ENCODE results near the gene MYLK. TPM values are rescaled to one million over a fixed set of nuclear protein-coding genes. Genes with fewer than 3 reads are reported as not detected.

MYLK gene
- total and polyA plus RNA-seq, 2 experiments from 2014 or later, result 13.1 to 27.1 TPM

DNA sequence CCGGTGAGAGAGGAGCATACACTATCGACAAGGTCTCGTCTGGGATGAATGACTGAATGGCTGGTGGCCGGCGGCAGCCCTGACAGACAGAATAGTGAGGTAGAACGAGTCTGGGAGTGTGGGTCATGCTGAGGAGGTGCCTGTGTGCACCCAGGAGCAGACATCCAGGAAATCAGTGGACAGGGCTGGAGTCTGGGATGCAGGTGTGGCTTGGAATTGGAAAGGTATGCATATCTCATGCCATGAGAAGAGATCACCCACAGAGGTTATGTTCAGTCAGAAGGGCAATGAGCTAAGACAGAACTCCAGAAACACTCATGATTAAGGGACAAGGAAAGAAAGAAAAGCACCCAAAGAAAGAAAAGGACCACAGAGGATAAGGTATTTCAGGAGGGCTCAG is 320.1 kb downstream of the MYLK start:
- Histone ChIP-seq H3K27me3 (no peaks in the 10 kb centered on the region), H3K9me3 (ENCODE audit: low read depth) (no peaks in the 10 kb centered on the region), H4K20me1 (ENCODE audit: insufficient read depth, poor library complexity, severe bottlenecking) (no peaks in the 10 kb centered on the region), H3K4me3 (no peak overlapping the region), H3K36me3 (replicated peaks; ENCODE audit: insufficient read depth, low read depth) (no peaks in the 10 kb centered on the region), H2AFZ (no peak overlapping the region), H3K27ac (no peak overlapping the region), H3K79me2 (peaks cover 13% of the 10 kb centered on the region), H3K9me2 (replicated peaks; ENCODE audit: insufficient read depth) (no peaks in the 10 kb centered on the region), H3K4me2 (no peak overlapping the region), H3K4me1 (ENCODE audit: insufficient read depth) (no peaks in the 10 kb centered on the region)
- TF ChIP-seq, protein P1, sequence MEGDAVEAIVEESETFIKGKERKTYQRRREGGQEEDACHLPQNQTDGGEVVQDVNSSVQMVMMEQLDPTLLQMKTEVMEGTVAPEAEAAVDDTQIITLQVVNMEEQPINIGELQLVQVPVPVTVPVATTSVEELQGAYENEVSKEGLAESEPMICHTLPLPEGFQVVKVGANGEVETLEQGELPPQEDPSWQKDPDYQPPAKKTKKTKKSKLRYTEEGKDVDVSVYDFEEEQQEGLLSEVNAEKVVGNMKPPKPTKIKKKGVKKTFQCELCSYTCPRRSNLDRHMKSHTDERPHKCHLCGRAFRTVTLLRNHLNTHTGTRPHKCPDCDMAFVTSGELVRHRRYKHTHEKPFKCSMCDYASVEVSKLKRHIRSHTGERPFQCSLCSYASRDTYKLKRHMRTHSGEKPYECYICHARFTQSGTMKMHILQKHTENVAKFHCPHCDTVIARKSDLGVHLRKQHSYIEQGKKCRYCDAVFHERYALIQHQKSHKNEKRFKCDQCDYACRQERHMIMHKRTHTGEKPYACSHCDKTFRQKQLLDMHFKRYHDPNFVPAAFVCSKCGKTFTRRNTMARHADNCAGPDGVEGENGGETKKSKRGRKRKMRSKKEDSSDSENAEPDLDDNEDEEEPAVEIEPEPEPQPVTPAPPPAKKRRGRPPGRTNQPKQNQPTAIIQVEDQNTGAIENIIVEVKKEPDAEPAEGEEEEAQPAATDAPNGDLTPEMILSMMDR (IDR thresholded peaks at IDR 0.05; ENCODE audit: poor library complexity), result no peak
- TF ChIP-seq EZH2 (IDR thresholded peaks at IDR 0.05; ENCODE audit: borderline replicate concordance) (no peak), EZH2phosphoT487 (IDR thresholded peaks at IDR 0.05; ENCODE audit: low read depth, severe bottlenecking, unreplicated experiment) (no peak)
- WGBS (ENCODE audit: low lambda C conversion rate, missing lambda C conversion rate), result 95% methylated on average over 6 of the region's 6 CpGs
- DNase-seq (ENCODE audit: low spot score), result no peak

DNA sequence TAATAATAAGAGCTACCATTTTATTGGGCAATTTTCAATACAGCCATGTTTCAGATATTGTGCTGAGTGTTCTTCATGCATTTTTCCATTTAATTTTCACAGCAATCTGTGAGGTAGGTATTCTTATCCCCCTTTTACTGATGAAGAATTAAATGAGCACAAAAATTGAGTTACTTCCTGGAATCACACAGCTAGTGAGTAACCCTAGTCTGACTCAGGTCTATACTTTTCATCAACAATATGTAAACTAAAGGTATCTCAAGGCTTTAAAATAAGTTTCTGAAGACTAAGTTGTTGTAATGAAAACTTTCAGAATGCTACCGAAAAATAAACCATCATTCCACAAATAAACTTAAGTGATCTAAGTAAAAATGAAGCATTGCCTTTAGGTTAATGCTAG is 321.6 kb downstream of the MYLK start:
- Histone ChIP-seq H3K9me2 (replicated peaks; ENCODE audit: insufficient read depth) (no peaks in the 10 kb centered on the region), H3K79me2 (peaks cover 12% of the 10 kb centered on the region), H2AFZ (no peak overlapping the region), H3K9me3 (ENCODE audit: low read depth) (no peaks in the 10 kb centered on the region), H3K27ac (no peak overlapping the region), H4K20me1 (ENCODE audit: insufficient read depth, poor library complexity, severe bottlenecking) (no peaks in the 10 kb centered on the region), H3K4me2 (no peak overlapping the region), H3K27me3 (no peaks in the 10 kb centered on the region), H3K36me3 (replicated peaks; ENCODE audit: insufficient read depth, low read depth) (no peaks in the 10 kb centered on the region), H3K4me3 (no peak overlapping the region), H3K4me1 (ENCODE audit: insufficient read depth) (no peaks in the 10 kb centered on the region)
- no peak for DNase-seq (ENCODE audit: low spot score)
- TF ChIP-seq EZH2 (IDR thresholded peaks at IDR 0.05; ENCODE audit: borderline replicate concordance), result no peak
- TF ChIP-seq, protein P1 (IDR thresholded peaks at IDR 0.05; ENCODE audit: poor library complexity), result no peak
- no peak for TF ChIP-seq EZH2phosphoT487 (IDR thresholded peaks at IDR 0.05; ENCODE audit: low read depth, severe bottlenecking, unreplicated experiment)
- 93% methylated on average over 1 of the region's 1 CpG for WGBS (ENCODE audit: low lambda C conversion rate, missing lambda C conversion rate)

DNA sequence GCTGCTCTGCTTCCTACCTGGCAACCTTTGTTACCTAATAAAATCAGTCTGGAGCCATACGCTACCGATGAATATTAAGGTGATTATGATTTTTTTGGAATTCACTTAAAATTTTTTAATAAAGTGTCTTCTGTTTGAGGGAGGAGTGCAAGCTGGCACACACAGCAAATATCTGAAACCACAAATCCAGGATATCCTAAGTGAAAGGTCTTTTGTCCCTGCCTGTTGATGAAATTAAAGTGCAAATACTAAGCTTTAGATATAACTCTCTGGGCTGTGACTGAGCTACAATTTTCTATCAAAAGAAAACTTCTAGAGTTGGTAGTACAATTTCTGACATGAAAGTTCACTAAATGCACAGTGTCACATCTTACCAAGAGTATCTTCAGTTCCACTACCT is 322.9 kb downstream of the MYLK start:
- DNase-seq (ENCODE audit: low spot score), result no peak
- H3K27ac ChIP-seq, result no peak overlapping the region
- H3K4me1 ChIP-seq (ENCODE audit: insufficient read depth), result no peaks in the 10 kb centered on the region
- no peaks in the 10 kb centered on the region for H3K9me2 ChIP-seq (replicated peaks; ENCODE audit: insufficient read depth)
- H4K20me1 ChIP-seq (ENCODE audit: insufficient read depth, poor library complexity, severe bottlenecking), result no peaks in the 10 kb centered on the region
- H3K36me3 ChIP-seq (replicated peaks; ENCODE audit: insufficient read depth, low read depth), result no peaks in the 10 kb centered on the region
- H3K79me2 ChIP-seq, result peaks cover 19% of the 10 kb centered on the region
- no peaks in the 10 kb centered on the region for H3K9me3 ChIP-seq (ENCODE audit: low read depth)
- TF ChIP-seq EZH2phosphoT487 (IDR thresholded peaks at IDR 0.05; ENCODE audit: low read depth, severe bottlenecking, unreplicated experiment) (no peak), EZH2 (IDR thresholded peaks at IDR 0.05; ENCODE audit: borderline replicate concordance) (no peak)
- TF ChIP-seq, protein P1 (IDR thresholded peaks at IDR 0.05; ENCODE audit: poor library complexity), result no peak
- no peak overlapping the region for H2AFZ ChIP-seq
- H3K4me2 ChIP-seq, result no peak overlapping the region
- no peaks in the 10 kb centered on the region for H3K27me3 ChIP-seq
- WGBS (ENCODE audit: low lambda C conversion rate, missing lambda C conversion rate), result 69% methylated on average over 2 of the region's 2 CpGs
- H3K4me3 ChIP-seq, result no peak overlapping the region

Small RNAs within 50 kb of the gene (small RNA-seq; reads per million reads assigned to genes)
- not detected for gene RF00392

Other genes starting within 250 kb of the MYLK start
- 41.8 and 47.3 TPM in 2 replicates for gene CCDC14, start 76.9 kb upstream of the MYLK start, total RNA-seq
- 12.4 and 16.1 TPM in 2 replicates for gene CCDC14, start 76.9 kb upstream of the MYLK start, polyA plus RNA-seq
- gene ROPN1, start 107.8 kb upstream of the MYLK start, total RNA-seq, result not detected in 2 replicates
- not detected in 2 replicates for gene ROPN1, start 107.8 kb upstream of the MYLK start, polyA plus RNA-seq
- 29.3 and 42.2 TPM in 2 replicates for gene KALRN, start 149.0 kb upstream of the MYLK start, total RNA-seq
- 22.9 and 26.0 TPM in 2 replicates for gene KALRN, start 149.0 kb upstream of the MYLK start, polyA plus RNA-seq